ENCODE measurements around the gene DIP2B. TPM values are rescaled to one million over a fixed set of nuclear protein-coding genes. Genes with fewer than 3 reads are reported as not detected.
"Not testable (repeated sequence)": the region's sequence is repeated elsewhere in the genome, so short reads cannot be mapped to it uniquely, and the experiment has no call there.

DIP2B gene
- total RNA-seq, 1 donor from 2014 or later: 45.1 TPM

- Mint-ChIP-seq H3K27ac (ENCODE audit: unreplicated experiment) (no peak overlapping the region), H3K4me1 (ENCODE audit: unreplicated experiment) (no peaks in the 10 kb centered on the region), H3K4me3 (ENCODE audit: unreplicated experiment) (no peak overlapping the region), H3K27me3 (ENCODE audit: unreplicated experiment) (no peaks in the 10 kb centered on the region), H3K36me3 (ENCODE audit: low read depth, unreplicated experiment) (no peaks in the 10 kb centered on the region), H3K9me3 (ENCODE audit: unreplicated experiment) (no peaks in the 10 kb centered on the region)
- no peak for DNase-seq (ENCODE audit: low spot score)
- TF ChIP-seq CTCF (IDR thresholded peaks at IDR 0.05; ENCODE audit: unreplicated experiment): no peak
Measured at GRCh38 chr12:50483488-50483887, 21.3 kb upstream of the DIP2B start.

- Mint-ChIP-seq H3K27ac (ENCODE audit: unreplicated experiment) (peak overlapping the region; percentile 9), H3K4me3 (ENCODE audit: unreplicated experiment) (no peak overlapping the region), H3K4me1 (ENCODE audit: unreplicated experiment) (peaks cover 4% of the 10 kb centered on the region), H3K36me3 (ENCODE audit: low read depth, unreplicated experiment) (peaks cover 6% of the 10 kb centered on the region), H3K27me3 (ENCODE audit: unreplicated experiment) (no peaks in the 10 kb centered on the region), H3K9me3 (ENCODE audit: unreplicated experiment) (peaks cover 4% of the 10 kb centered on the region)
- DNase-seq (ENCODE audit: low spot score): no peak
- TF ChIP-seq CTCF (IDR thresholded peaks at IDR 0.05; ENCODE audit: unreplicated experiment): no peak
Measured at GRCh38 chr12:50488801-50489200, 16.0 kb upstream of the DIP2B start.

- H3K27me3 Mint-ChIP-seq (ENCODE audit: unreplicated experiment); H3K4me1 Mint-ChIP-seq (ENCODE audit: unreplicated experiment); DNase-seq (ENCODE audit: low spot score); H3K27ac Mint-ChIP-seq (ENCODE audit: unreplicated experiment): not testable (repeated sequence)
- peaks cover 19% of the 10 kb centered on the region for H3K9me3 Mint-ChIP-seq (ENCODE audit: unreplicated experiment)
- peak overlapping the region; percentile 69 for H3K4me3 Mint-ChIP-seq (ENCODE audit: unreplicated experiment)
- peaks cover 27% of the 10 kb centered on the region for H3K36me3 Mint-ChIP-seq (ENCODE audit: low read depth, unreplicated experiment)
Measured at GRCh38 chr12:50498119-50498518, 6.7 kb upstream of the DIP2B start.

- Mint-ChIP-seq H3K9me3 (ENCODE audit: unreplicated experiment) (no peaks in the 10 kb centered on the region), H3K4me3 (ENCODE audit: unreplicated experiment) (peak overlapping the region; percentile 99), H3K27ac (ENCODE audit: unreplicated experiment) (peak overlapping the region; percentile 93), H3K36me3 (ENCODE audit: low read depth, unreplicated experiment) (peaks cover 4% of the 10 kb centered on the region), H3K4me1 (ENCODE audit: unreplicated experiment) (peaks cover 42% of the 10 kb centered on the region), H3K27me3 (ENCODE audit: unreplicated experiment) (peaks cover 5% of the 10 kb centered on the region)
- TF ChIP-seq CTCF (IDR thresholded peaks at IDR 0.05; ENCODE audit: unreplicated experiment): no peak
- no peak for DNase-seq (ENCODE audit: low spot score)
Measured at GRCh38 chr12:50505675-50506530, 1.1 kb downstream of the DIP2B start.

- DNase-seq (ENCODE audit: low spot score): no peak
- Mint-ChIP-seq H3K36me3 (ENCODE audit: low read depth, unreplicated experiment) (peaks cover 4% of the 10 kb centered on the region), H3K9me3 (ENCODE audit: unreplicated experiment) (no peaks in the 10 kb centered on the region), H3K4me1 (ENCODE audit: unreplicated experiment) (peaks cover 42% of the 10 kb centered on the region), H3K4me3 (ENCODE audit: unreplicated experiment) (peak overlapping the region; percentile 99), H3K27me3 (ENCODE audit: unreplicated experiment) (peaks cover 5% of the 10 kb centered on the region), H3K27ac (ENCODE audit: unreplicated experiment) (no peak overlapping the region)
- TF ChIP-seq CTCF (IDR thresholded peaks at IDR 0.05; ENCODE audit: unreplicated experiment): no peak
Measured at GRCh38 chr12:50506753-50507473, 2.1 kb downstream of the DIP2B start.
